Measurements from ENCODE around the gene RALGPS1.

DNA sequence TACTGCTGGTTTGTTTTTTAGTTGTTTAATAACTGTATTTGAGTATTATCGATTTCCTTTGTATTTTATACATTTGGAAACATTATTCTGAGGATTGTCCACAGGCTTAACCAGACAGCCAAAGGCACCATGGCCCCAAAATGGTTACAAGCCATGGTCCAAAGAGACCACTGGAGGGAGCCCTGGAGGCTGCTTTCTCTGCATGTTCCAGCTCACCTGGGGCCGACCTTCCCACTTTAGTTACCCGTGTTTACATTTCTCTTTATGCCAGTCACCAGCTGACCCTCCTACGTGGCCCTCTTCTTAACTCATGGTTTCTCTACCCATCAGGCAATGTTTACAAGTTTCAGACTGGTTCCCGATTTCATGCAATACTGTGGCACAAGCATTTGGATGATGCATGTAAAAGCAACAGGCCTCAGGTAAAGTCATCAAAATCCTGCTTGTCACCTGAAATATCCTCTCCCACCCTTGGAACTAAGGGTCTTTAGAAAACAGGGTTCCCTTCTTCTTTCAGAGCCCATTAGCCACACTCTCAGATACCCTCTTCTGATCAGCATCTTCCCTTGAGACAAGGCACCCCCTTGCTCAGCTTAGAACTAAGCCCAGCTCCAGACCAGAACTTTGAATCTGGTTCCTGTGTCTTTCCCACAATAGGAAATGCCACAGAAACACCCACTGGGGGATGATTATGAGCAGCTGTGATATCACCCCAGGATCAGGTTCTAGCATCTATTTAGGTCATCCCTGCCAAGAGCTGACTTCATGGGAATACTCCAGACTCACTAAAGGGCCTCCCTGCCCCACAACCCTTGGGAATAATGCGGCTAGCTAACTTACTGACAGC, 300.1 kb downstream of the RALGPS1 start:
- TF ChIP-seq, protein P1, sequence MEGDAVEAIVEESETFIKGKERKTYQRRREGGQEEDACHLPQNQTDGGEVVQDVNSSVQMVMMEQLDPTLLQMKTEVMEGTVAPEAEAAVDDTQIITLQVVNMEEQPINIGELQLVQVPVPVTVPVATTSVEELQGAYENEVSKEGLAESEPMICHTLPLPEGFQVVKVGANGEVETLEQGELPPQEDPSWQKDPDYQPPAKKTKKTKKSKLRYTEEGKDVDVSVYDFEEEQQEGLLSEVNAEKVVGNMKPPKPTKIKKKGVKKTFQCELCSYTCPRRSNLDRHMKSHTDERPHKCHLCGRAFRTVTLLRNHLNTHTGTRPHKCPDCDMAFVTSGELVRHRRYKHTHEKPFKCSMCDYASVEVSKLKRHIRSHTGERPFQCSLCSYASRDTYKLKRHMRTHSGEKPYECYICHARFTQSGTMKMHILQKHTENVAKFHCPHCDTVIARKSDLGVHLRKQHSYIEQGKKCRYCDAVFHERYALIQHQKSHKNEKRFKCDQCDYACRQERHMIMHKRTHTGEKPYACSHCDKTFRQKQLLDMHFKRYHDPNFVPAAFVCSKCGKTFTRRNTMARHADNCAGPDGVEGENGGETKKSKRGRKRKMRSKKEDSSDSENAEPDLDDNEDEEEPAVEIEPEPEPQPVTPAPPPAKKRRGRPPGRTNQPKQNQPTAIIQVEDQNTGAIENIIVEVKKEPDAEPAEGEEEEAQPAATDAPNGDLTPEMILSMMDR (IDR thresholded peaks at IDR 0.05): peak; percentile 85
- no peak for TF ChIP-seq EZH2 (IDR thresholded peaks at IDR 0.05; ENCODE audit: borderline replicate concordance, insufficient read depth, low read depth, low read length, poor library complexity, severe bottlenecking)

All from B cell (primary cell).